Uterus (tissue), 2 donors: ENCODE results near the gene CEND1.

Source experiments
- CTCF ChIP-seq, 4 experiments: fragments of 200-600 bp in 2 of 4; fragments of 450-650 bp in 2 of 4; sonication (generic) in 2 of 4; IDR thresholded peaks; one replicate each; pipeline ENCODE4 v1.5.1; 2016 to 2019; ENCODE audit warnings: antibody characterized with exemption in 4 of 4, mild to moderate bottlenecking in 2 of 4, moderate library complexity in 1 of 4
- POLR2A ChIP-seq, 2 donors: fragments of 450-650 bp; IDR thresholded peaks; one replicate each; pipeline ENCODE4 v1.6.1; 2016; ENCODE audit warnings: antibody characterized with exemption in 2 of 2, mild to moderate bottlenecking in 1 of 2, moderate library complexity in 1 of 2

DNA sequence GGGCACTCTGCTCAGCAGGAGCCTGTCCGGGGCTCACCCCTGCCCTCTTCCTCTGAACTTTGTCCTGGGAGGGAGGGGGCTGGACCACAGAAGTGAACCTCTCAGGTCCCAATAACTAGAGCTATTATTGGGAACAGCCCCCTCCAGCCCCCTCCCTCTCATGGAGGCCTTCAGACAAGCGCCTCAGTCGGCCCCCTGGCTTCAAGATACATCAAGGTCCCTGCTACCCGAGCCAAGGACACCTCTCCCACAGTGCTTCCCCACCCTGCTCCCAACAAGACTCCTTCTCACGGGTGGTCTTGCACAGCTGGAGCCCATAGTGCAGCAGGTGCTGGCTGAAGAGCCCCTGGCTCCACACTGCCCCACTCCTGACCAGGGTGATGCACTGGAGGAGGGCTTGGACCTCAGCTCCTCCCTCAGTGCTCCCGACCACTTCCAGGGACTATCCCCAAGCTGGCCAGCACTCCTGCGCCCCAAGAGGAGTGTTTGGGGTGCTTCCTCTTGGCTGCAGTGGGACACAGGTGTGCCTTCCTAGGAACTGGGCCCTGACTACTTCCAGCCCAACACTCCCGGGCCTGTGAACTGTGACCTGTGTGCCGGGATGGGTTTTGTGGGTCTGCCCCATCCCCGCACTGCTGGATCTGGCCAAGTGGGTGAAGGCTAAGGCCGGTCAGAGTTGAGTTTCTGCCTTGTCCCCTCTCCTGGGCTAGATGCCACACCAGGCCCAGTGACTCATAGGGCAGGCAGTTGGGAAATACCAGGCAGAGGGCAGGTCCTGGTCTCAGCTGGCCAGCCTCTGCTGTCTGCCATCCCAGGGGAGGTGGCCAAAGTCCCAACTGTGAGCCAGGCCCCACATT, 31.0 kb upstream of the CEND1 start:
- TF ChIP-seq CTCF (IDR thresholded peaks at IDR 0.05) (no peak), POLR2A (IDR thresholded peaks at IDR 0.05) (no peak)
